HAP-1 (cell line): ENCODE measurements around the gene ADAMTSL3.

Source experiments
- DNase-seq, 2 experiments: peaks; one replicate each; pipeline ENCODE4 v3.0.0-alpha.2; 2016 to 2020; ENCODE audit warnings: low spot score in 2 of 2
- H3K27me3 ChIP-seq: fragments of 250-450 bp; sonication (Bioruptor Pico); 2 replicates; pipeline ENCODE4 v1.5.1; 2020; ENCODE audit warnings: low read depth, mild to moderate bottlenecking, moderate library complexity
- H3K36me3 ChIP-seq: fragments of 250-450 bp; sonication (Bioruptor Pico); replicated peaks from 2 replicates; pipeline ENCODE4 v1.5.1; 2020; ENCODE audit warnings: mild to moderate bottlenecking
- H3K4me1 ChIP-seq: fragments of 250-450 bp; sonication (Bioruptor Pico); 2 replicates; pipeline ENCODE4 v1.5.1; 2020; ENCODE audit warnings: mild to moderate bottlenecking
- H3K4me3 ChIP-seq: fragments of 250-450 bp; sonication (Bioruptor Pico); 2 replicates; pipeline ENCODE4 v1.5.1; 2020; ENCODE audit warnings: mild to moderate bottlenecking, moderate library complexity
- H3K9me3 ChIP-seq: fragments of 250-450 bp; sonication (Bioruptor Pico); 2 replicates; pipeline ENCODE4 v1.5.1; 2020; ENCODE audit warnings: mild to moderate bottlenecking, moderate library complexity
- in situ Hi-C: fragments of 300-500 bp; cut with MboI; formaldehyde crosslinking; loops from 3 replicates; pipeline ENCODE4 v1.14.3; 2020; ENCODE audit warnings: low sequenced_read_pairs, inconsistent platforms, mixed read lengths

The ADAMTSL3 gene

GRCh38 chr15:83881156-83881555 is 227.2 kb downstream of the ADAMTSL3 start:
- Histone ChIP-seq H3K9me3 (no peaks in the 10 kb centered on the region), H3K4me3 (no peak overlapping the region), H3K27me3 (peaks cover 2% of the 10 kb centered on the region; the same call in 1 of the 2 replicates), H3K4me1 (no peaks in the 10 kb centered on the region), H3K36me3 (no peaks in the 10 kb centered on the region)
- in situ Hi-C loops, result no loop called here
- no peak for DNase-seq

GRCh38 chr15:83886321-83886720 is 232.4 kb downstream of the ADAMTSL3 start:
- DNase-seq, result no peak
- Histone ChIP-seq H3K4me1 (no peaks in the 10 kb centered on the region), H3K4me3 (no peak overlapping the region), H3K36me3 (no peaks in the 10 kb centered on the region), H3K9me3 (no peaks in the 10 kb centered on the region; the same call in 1 of the 2 replicates), H3K27me3 (peaks cover 2% of the 10 kb centered on the region; the same call in 1 of the 2 replicates)
- in situ Hi-C loops, result no loop called here

GRCh38 chr15:83887404-83887803 is 233.5 kb downstream of the ADAMTSL3 start:
- Histone ChIP-seq H3K36me3 (no peaks in the 10 kb centered on the region), H3K4me3 (no peak overlapping the region), H3K4me1 (no peaks in the 10 kb centered on the region), H3K9me3 (no peaks in the 10 kb centered on the region; the same call in 1 of the 2 replicates), H3K27me3 (peaks cover 2% of the 10 kb centered on the region; the same call in 1 of the 2 replicates)
- DNase-seq, result no peak
- in situ Hi-C loops, result no loop called here

- Histone ChIP-seq H3K27me3 (peaks cover 2% of the 10 kb centered on the region; the same call in 1 of the 2 replicates), H3K9me3 (no peaks in the 10 kb centered on the region; the same call in 1 of the 2 replicates), H3K4me1 (no peaks in the 10 kb centered on the region), H3K36me3 (no peaks in the 10 kb centered on the region), H3K4me3 (no peak overlapping the region)
- no peak for DNase-seq
- in situ Hi-C loops, result no loop called here
Measured at GRCh38 chr15:83887961-83888360, 234.0 kb downstream of the ADAMTSL3 start.

GRCh38 chr15:83889995-83890394 is 236.1 kb downstream of the ADAMTSL3 start:
- Histone ChIP-seq H3K36me3 (no peaks in the 10 kb centered on the region), H3K4me1 (no peaks in the 10 kb centered on the region), H3K27me3 (peaks cover 3% of the 10 kb centered on the region), H3K9me3 (no peaks in the 10 kb centered on the region; the same call in 1 of the 2 replicates), H3K4me3 (no peak overlapping the region)
- DNase-seq, result no peak
- in situ Hi-C loops, result no loop called here

GRCh38 chr15:83890587-83890986 is 236.7 kb downstream of the ADAMTSL3 start:
- H3K36me3 ChIP-seq, result no peaks in the 10 kb centered on the region
- no peak overlapping the region for H3K4me3 ChIP-seq
- no peaks in the 10 kb centered on the region for H3K4me1 ChIP-seq
- H3K27me3 ChIP-seq, result peaks cover 4% of the 10 kb centered on the region
- in situ Hi-C loops, result no loop called here
- no peaks in the 10 kb centered on the region; the same call in 1 of the 2 replicates for H3K9me3 ChIP-seq
- DNase-seq, result no peak

- DNase-seq, result no peak
- in situ Hi-C loops, result no loop called here
- H3K4me3 ChIP-seq, result no peak overlapping the region
- H3K36me3 ChIP-seq, result no peaks in the 10 kb centered on the region
- peaks cover 4% of the 10 kb centered on the region for H3K27me3 ChIP-seq
- no peaks in the 10 kb centered on the region; the same call in 1 of the 2 replicates for H3K9me3 ChIP-seq
- no peaks in the 10 kb centered on the region for H3K4me1 ChIP-seq
Measured at GRCh38 chr15:83892498-83892897, 238.6 kb downstream of the ADAMTSL3 start.

GRCh38 chr15:83893308-83893707 is 239.4 kb downstream of the ADAMTSL3 start:
- Histone ChIP-seq H3K4me1 (no peaks in the 10 kb centered on the region), H3K27me3 (peaks cover 4% of the 10 kb centered on the region), H3K9me3 (no peaks in the 10 kb centered on the region; the same call in 1 of the 2 replicates), H3K36me3 (no peaks in the 10 kb centered on the region), H3K4me3 (no peak overlapping the region)
- no peak for DNase-seq
- in situ Hi-C loops, result no loop called here

- Histone ChIP-seq H3K9me3 (no peaks in the 10 kb centered on the region), H3K4me1 (no peaks in the 10 kb centered on the region), H3K36me3 (no peaks in the 10 kb centered on the region), H3K27me3 (peaks cover 2% of the 10 kb centered on the region), H3K4me3 (no peak overlapping the region)
- no peak for DNase-seq
- in situ Hi-C loops, result no loop called here
Measured at GRCh38 chr15:83897037-83897436, 243.1 kb downstream of the ADAMTSL3 start.

GRCh38 chr15:83898361-83898760 is 244.4 kb downstream of the ADAMTSL3 start:
- in situ Hi-C loops, result no loop called here
- no peaks in the 10 kb centered on the region for H3K36me3 ChIP-seq
- no peaks in the 10 kb centered on the region for H3K4me1 ChIP-seq
- H3K4me3 ChIP-seq, result no peak overlapping the region
- peaks cover 2% of the 10 kb centered on the region for H3K27me3 ChIP-seq
- DNase-seq, result no peak
- no peaks in the 10 kb centered on the region for H3K9me3 ChIP-seq

- no peaks in the 10 kb centered on the region for H3K9me3 ChIP-seq
- H3K27me3 ChIP-seq, result peaks cover 2% of the 10 kb centered on the region; the same call in 1 of the 2 replicates
- in situ Hi-C loops, result loop anchor here (10.0 kb wide), 1 partner anchor 65 kb away; no protein-coding TSS in a partner anchor
- H3K4me1 ChIP-seq, result no peaks in the 10 kb centered on the region
- H3K36me3 ChIP-seq, result no peaks in the 10 kb centered on the region
- DNase-seq, result no peak
- H3K4me3 ChIP-seq, result no peak overlapping the region
Measured at GRCh38 chr15:83899670-83900069, 245.7 kb downstream of the ADAMTSL3 start.

GRCh38 chr15:83904107-83905040 is 250.5 kb downstream of the ADAMTSL3 start:
- Histone ChIP-seq H3K4me1 (no peaks in the 10 kb centered on the region), H3K4me3 (no peak overlapping the region), H3K9me3 (no peaks in the 10 kb centered on the region), H3K27me3 (no peaks in the 10 kb centered on the region), H3K36me3 (no peaks in the 10 kb centered on the region)
- no peak for DNase-seq
- in situ Hi-C loops, result loop anchor here (10.0 kb wide), 1 partner anchor 60 kb away; no protein-coding TSS in a partner anchor

GRCh38 chr15:83905556-83906273 is 251.8 kb downstream of the ADAMTSL3 start:
- in situ Hi-C loops, result loop anchor here (10.0 kb wide), 1 partner anchor 59 kb away; no protein-coding TSS in a partner anchor
- Histone ChIP-seq H3K36me3 (no peaks in the 10 kb centered on the region), H3K4me1 (no peaks in the 10 kb centered on the region), H3K27me3 (no peaks in the 10 kb centered on the region), H3K4me3 (no peak overlapping the region), H3K9me3 (no peaks in the 10 kb centered on the region)
- no peak for DNase-seq
